WTC11 (cell line): Measurements from ENCODE around the gene OR52I2. TPM values are rescaled to one million over a fixed set of nuclear protein-coding genes. Genes with fewer than 3 reads are reported as not detected.
A peak's percentile ranks its signal among the peaks of the same experiment; 100 is the strongest.

Source experiments
- ATAC-seq: fragments of 200-7000 bp; cut with Tn5 transposase; 2 replicates; pipeline ENCODE4 v1.10.0; 2021; ENCODE audit warnings: mild to moderate bottlenecking, moderate library complexity
- CTCF ChIA-PET: fragments of 300-600 bp; sonication (Branson Sonifier 250); formaldehyde crosslinking; loops from one replicate; lab custom pipeline; 2021; ENCODE audit warnings: antibody characterized with exemption; lab: Charles Lee
- POLR2A ChIA-PET: fragments of 350-600 bp; sonication (Branson Sonifier 250); formaldehyde crosslinking; loops from one replicate; lab custom pipeline; 2021; ENCODE audit warnings: antibody characterized with exemption; lab: Charles Lee
- DNase-seq: peaks from one replicate; pipeline ENCODE4 v3.0.0; 2021; ENCODE audit warnings: low spot score
- H3K27ac Mint-ChIP-seq: 2 replicates; pipeline ENCODE4 v1.8.0; 2021; ENCODE audit warnings: mixed read lengths
- H3K27me3 Mint-ChIP-seq: 2 replicates; pipeline ENCODE4 v1.8.0; 2021; ENCODE audit warnings: low read depth, mild to moderate bottlenecking, moderate library complexity, mixed read lengths
- H3K36me3 Mint-ChIP-seq: 2 replicates; pipeline ENCODE4 v1.8.0; 2021; ENCODE audit warnings: mixed read lengths
- H3K4me1 Mint-ChIP-seq: 2 replicates; pipeline ENCODE4 v1.8.0; 2022; ENCODE audit warnings: mixed read lengths
- H3K4me3 Mint-ChIP-seq: 2 replicates; pipeline ENCODE4 v1.8.0; 2021; ENCODE audit warnings: mild to moderate bottlenecking, moderate library complexity, mixed read lengths
- H3K9me3 Mint-ChIP-seq: 2 replicates; pipeline ENCODE4 v1.8.0; 2021; ENCODE audit warnings: mixed read lengths
- ATF1 ChIP-seq: sonication (generic); formaldehyde crosslinking; IDR thresholded peaks from 2 replicates; pipeline ENCODE4 v1.8.1; 2023; ENCODE audit warnings: mild to moderate bottlenecking, moderate library complexity, missing genetic modification reagents
- CREM ChIP-seq: sonication (generic); formaldehyde crosslinking; IDR thresholded peaks from 2 replicates; pipeline ENCODE4 v1.8.1; 2022; ENCODE audit warnings: mild to moderate bottlenecking, missing genetic modification reagents, moderate library complexity
- ELF4 ChIP-seq: sonication (generic); formaldehyde crosslinking; IDR thresholded peaks from 2 replicates; pipeline ENCODE4 v1.8.1; 2022; ENCODE audit warnings: low read depth, mild to moderate bottlenecking, moderate library complexity, missing genetic modification reagents
- ETV6 ChIP-seq: sonication (generic); formaldehyde crosslinking; IDR thresholded peaks from 2 replicates; pipeline ENCODE4 v1.8.1; 2022; ENCODE audit warnings: mild to moderate bottlenecking, missing genetic modification reagents
- FOXJ3 ChIP-seq: sonication (generic); formaldehyde crosslinking; IDR thresholded peaks from 2 replicates; pipeline ENCODE4 v1.9.0; 2021; ENCODE audit warnings: missing genetic modification reagents, mild to moderate bottlenecking, borderline replicate concordance
- JUN ChIP-seq: sonication (generic); formaldehyde crosslinking; IDR thresholded peaks from 2 replicates; pipeline ENCODE4 v1.8.0; 2023; ENCODE audit warnings: mild to moderate bottlenecking, missing genetic modification reagents
- NFYB ChIP-seq: sonication (generic); formaldehyde crosslinking; conservative IDR thresholded peaks from 2 replicates; pipeline ENCODE4 v1.8.0; 2022; ENCODE audit warnings: low read depth, missing genetic modification reagents
- NR1H2 ChIP-seq: sonication (generic); formaldehyde crosslinking; IDR thresholded peaks from 2 replicates; pipeline ENCODE4 v1.9.0; 2021; ENCODE audit warnings: mild to moderate bottlenecking, moderate library complexity, missing genetic modification reagents
- RELA ChIP-seq: sonication (generic); formaldehyde crosslinking; IDR thresholded peaks from 2 replicates; pipeline ENCODE4 v1.8.1; 2022; ENCODE audit warnings: missing genetic modification reagents, mild to moderate bottlenecking, borderline replicate concordance
- SMAD3 ChIP-seq: sonication (generic); formaldehyde crosslinking; IDR thresholded peaks from 2 replicates; pipeline ENCODE4 v1.8.0; 2022; ENCODE audit warnings: missing genetic modification reagents, mild to moderate bottlenecking, borderline replicate concordance
- SOX15 ChIP-seq: fragments of 250-450 bp; sonication (Bioruptor Pico); IDR thresholded peaks from 2 replicates; pipeline ENCODE4 v1.9.0; 2021; ENCODE audit warnings: mild to moderate bottlenecking
- TEAD1 ChIP-seq: sonication (generic); formaldehyde crosslinking; IDR thresholded peaks from 2 replicates; pipeline ENCODE4 v1.8.0; 2022; ENCODE audit warnings: mild to moderate bottlenecking, missing genetic modification reagents
- TP53 ChIP-seq: sonication (generic); formaldehyde crosslinking; IDR thresholded peaks from 2 replicates; pipeline ENCODE4 v1.8.1; 2023; ENCODE audit warnings: mild to moderate bottlenecking, missing genetic modification reagents
- ZNF121 ChIP-seq: sonication (generic); formaldehyde crosslinking; IDR thresholded peaks from 2 replicates; pipeline ENCODE4 v1.8.0; 2023; ENCODE audit warnings: missing genetic modification reagents
- ZNF416 ChIP-seq: fragments of 250-450 bp; sonication (Bioruptor Pico); IDR thresholded peaks from 2 replicates; pipeline ENCODE4 v1.9.0; 2021; ENCODE audit warnings: mild to moderate bottlenecking, inconsistent platforms
- total RNA-seq: library from RNA; stranded (reverse); gene quantifications from 3 replicates; pipeline ENCODE4 v1.2.3, GENCODE V29; 2021
- TF ChIP-seq, protein P1 (sequence below): fragments of 250-450 bp; sonication (Bioruptor Pico); conservative IDR thresholded peaks from 2 replicates; pipeline ENCODE4 v1.9.0; 2021; ENCODE audit warnings: mild to moderate bottlenecking
- TF ChIP-seq, protein P2 (sequence below): sonication (generic); formaldehyde crosslinking; IDR thresholded peaks from 2 replicates; pipeline ENCODE4 v1.8.0; 2022; ENCODE audit warnings: mild to moderate bottlenecking, missing genetic modification reagents
- TF ChIP-seq, protein P3 (sequence below): sonication (generic); formaldehyde crosslinking; IDR thresholded peaks from 2 replicates; pipeline ENCODE4 v1.8.0; 2022; ENCODE audit warnings: missing genetic modification reagents
- TF ChIP-seq, protein P4 (sequence below): sonication (generic); formaldehyde crosslinking; IDR thresholded peaks from 2 replicates; pipeline ENCODE4 v1.8.0; 2023; ENCODE audit warnings: missing genetic modification reagents
- TF ChIP-seq, protein P5 (sequence below): sonication (generic); formaldehyde crosslinking; IDR thresholded peaks from 2 replicates; pipeline ENCODE4 v1.8.1; 2023; ENCODE audit warnings: mild to moderate bottlenecking, missing genetic modification reagents

Gene OR52I2
- total RNA-seq, 1 experiment from 2014 or later = not detected

DNA sequence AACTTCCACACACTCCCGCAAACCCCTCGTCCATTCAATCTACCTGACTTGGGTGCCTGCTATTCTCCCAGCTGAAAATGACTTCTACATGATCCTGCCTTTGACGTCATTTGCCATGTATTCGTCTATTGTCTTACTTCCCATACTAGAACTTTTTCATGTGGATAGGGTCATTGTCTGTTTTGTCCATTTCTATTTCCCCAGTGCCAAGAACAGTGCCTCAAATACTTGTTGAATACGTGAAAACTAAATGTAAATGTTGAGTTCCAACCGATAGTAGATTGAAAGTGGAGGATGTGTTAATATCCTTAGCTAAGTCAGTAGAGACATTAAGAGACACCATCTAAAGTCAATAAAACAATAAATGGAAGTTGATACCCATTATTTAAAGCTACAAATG is 25.6 kb downstream of the OR52I2 start:
- Mint-ChIP-seq H3K27ac (peak overlapping the region; percentile 24; the same call in 1 of the 2 replicates), H3K27me3 (peaks cover 15% of the 10 kb centered on the region)
- CTCF ChIA-PET = interaction anchor here (1.0 to 2.7 kb wide), 4 partner anchors 30 to 420 kb away, joined by 3 to 18 read pairs (median 10); partner anchors contain the start of gene OR51D1
- DNase-seq (no peak), ATAC-seq (no peak)
- POLR2A ChIA-PET = no interaction called here
- no peak for TF ChIP-seq FOXJ3
- no peak for TF ChIP-seq JUN
- TF ChIP-seq, protein P1, sequence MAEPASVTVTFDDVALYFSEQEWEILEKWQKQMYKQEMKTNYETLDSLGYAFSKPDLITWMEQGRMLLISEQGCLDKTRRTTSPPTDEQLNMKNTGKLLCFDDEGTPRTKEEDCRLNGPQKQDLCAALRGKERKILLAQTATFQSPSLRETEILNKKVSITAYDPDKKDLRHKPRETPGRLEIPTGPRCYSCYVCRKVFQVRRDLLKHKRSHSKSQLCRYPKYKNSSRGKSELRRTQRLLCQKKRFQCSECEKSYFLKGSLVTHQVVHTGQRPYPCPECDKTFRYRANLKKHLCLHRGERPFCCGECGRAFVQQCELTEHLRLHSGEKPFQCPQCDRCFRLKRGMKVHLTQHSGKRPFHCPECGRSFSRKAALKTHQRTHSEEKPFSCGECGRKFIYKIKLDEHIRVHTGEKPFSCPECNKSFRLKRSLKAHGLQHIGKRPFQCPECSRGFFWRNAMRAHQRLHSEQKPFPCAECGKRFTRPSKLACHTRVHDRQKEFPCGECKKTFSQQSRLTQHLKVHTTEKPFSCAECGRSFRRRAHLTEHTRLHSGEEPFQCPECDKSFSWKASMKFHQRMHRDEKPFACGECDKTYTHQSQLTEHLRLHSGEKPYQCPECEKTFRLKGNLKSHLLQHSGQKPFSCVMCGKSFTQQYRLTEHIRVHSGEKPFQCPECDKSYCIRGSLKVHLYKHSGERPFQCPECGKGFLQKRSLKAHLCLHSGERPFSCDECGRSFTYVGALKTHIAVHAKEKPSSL = no peak
- TF ChIP-seq TEAD1 = no peak
- no peak for TF ChIP-seq TP53
- no peak for TF ChIP-seq SMAD3 (CRISPR knock-in tag)
- no peak for TF ChIP-seq ZNF121 (CRISPR knock-in tag)
- TF ChIP-seq, protein P2, sequence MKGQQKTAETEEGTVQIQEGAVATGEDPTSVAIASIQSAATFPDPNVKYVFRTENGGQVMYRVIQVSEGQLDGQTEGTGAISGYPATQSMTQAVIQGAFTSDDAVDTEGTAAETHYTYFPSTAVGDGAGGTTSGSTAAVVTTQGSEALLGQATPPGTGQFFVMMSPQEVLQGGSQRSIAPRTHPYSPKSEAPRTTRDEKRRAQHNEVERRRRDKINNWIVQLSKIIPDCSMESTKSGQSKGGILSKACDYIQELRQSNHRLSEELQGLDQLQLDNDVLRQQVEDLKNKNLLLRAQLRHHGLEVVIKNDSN (CRISPR knock-in tag) = no peak
- TF ChIP-seq, protein P3, sequence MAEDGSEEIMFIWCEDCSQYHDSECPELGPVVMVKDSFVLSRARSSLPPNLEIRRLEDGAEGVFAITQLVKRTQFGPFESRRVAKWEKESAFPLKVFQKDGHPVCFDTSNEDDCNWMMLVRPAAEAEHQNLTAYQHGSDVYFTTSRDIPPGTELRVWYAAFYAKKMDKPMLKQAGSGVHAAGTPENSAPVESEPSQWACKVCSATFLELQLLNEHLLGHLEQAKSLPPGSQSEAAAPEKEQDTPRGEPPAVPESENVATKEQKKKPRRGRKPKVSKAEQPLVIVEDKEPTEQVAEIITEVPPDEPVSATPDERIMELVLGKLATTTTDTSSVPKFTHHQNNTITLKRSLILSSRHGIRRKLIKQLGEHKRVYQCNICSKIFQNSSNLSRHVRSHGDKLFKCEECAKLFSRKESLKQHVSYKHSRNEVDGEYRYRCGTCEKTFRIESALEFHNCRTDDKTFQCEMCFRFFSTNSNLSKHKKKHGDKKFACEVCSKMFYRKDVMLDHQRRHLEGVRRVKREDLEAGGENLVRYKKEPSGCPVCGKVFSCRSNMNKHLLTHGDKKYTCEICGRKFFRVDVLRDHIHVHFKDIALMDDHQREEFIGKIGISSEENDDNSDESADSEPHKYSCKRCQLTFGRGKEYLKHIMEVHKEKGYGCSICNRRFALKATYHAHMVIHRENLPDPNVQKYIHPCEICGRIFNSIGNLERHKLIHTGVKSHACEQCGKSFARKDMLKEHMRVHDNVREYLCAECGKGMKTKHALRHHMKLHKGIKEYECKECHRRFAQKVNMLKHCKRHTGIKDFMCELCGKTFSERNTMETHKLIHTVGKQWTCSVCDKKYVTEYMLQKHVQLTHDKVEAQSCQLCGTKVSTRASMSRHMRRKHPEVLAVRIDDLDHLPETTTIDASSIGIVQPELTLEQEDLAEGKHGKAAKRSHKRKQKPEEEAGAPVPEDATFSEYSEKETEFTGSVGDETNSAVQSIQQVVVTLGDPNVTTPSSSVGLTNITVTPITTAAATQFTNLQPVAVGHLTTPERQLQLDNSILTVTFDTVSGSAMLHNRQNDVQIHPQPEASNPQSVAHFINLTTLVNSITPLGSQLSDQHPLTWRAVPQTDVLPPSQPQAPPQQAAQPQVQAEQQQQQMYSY (CRISPR knock-in tag) = no peak
- no peak for TF ChIP-seq NR1H2 (CRISPR knock-in tag)
- TF ChIP-seq CREM = no peak
- TF ChIP-seq RELA (CRISPR knock-in tag) = no peak
- TF ChIP-seq, protein P4, sequence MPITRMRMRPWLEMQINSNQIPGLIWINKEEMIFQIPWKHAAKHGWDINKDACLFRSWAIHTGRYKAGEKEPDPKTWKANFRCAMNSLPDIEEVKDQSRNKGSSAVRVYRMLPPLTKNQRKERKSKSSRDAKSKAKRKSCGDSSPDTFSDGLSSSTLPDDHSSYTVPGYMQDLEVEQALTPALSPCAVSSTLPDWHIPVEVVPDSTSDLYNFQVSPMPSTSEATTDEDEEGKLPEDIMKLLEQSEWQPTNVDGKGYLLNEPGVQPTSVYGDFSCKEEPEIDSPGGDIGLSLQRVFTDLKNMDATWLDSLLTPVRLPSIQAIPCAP (CRISPR knock-in tag) = no peak
- TF ChIP-seq SOX15 (CRISPR knock-in tag) = no peak
- no peak for TF ChIP-seq ATF1
- TF ChIP-seq, all 79 proteins: peak for 0
- H3K9me3 Mint-ChIP-seq = peaks cover 6% of the 10 kb centered on the region; the same call in 1 of the 2 replicates
- H3K36me3 Mint-ChIP-seq = peaks cover 5% of the 10 kb centered on the region
- peaks cover 9% of the 10 kb centered on the region for H3K4me1 Mint-ChIP-seq
- H3K4me3 Mint-ChIP-seq = peak overlapping the region; percentile 77

DNA sequence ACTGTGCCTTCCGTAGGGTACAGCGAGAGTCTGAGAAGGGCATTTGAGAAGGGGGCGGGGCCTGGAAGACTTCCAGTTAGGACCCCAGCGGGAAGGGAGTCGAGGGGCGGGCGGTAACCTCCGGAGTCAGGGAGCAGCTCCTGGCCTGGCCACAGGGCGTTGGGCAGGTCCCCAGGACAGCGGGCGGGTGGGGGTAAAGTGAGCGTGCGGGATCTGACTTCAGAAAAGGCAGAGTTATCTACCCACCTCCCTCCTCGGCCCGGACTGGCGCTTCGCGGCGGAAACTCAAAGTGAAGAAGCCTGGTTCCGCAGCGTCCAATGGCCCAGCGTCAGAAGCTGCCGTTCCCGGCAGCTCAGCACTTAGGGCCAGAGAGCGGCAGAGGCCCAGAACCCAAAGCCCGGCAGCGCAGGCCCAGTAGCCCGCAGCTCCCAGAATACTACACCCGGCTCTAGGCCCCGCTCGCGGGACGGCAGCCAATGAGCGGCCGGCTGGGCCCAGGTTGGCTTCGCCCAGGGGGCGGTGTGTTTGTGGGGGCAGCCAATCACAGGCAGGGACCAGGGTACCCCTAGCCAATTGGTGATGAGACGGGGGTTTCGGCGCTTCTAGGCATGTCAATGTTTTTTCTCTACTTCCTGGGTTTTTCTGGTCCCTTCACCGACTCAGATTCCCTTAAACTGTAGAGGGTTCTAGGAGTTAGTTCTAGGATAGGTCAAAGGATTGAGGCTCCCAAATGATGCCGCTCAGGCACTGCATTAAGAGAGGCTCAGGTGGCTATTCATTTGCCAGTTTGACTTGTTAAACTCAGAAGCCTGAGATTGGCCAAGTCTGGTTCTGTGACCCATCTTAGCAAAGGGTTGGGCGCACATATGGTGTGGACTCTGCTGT is 26.5 kb downstream of the OR52I2 start, which contains the start of gene TRIM68:
Gene TRIM68, minus strand, starts transcription at position 451 of the 886 bp plus-strand sequence. CDS start 2,727 bp downstream, outside the sequence.
- peaks cover 6% of the 10 kb centered on the region; the same call in 1 of the 2 replicates for H3K9me3 Mint-ChIP-seq
- DNase-seq (peak; percentile 95), ATAC-seq (peak; percentile 98)
- H3K27me3 Mint-ChIP-seq = peaks cover 19% of the 10 kb centered on the region
- peak within 1 kb of the TSS; percentile 45 for H3K27ac Mint-ChIP-seq
- CTCF ChIA-PET = interaction anchor here (0.6 to 2.7 kb wide), 6 partner anchors 10 to 421 kb away, joined by 3 to 18 read pairs (median 5); partner anchors contain the start of gene OR51D1
- POLR2A ChIA-PET = interaction anchor here (0.7 to 1.0 kb wide), 3 partner anchors 9 to 1201 kb away, joined by 3 read pairs; no protein-coding TSS in a partner anchor
- H3K4me3 Mint-ChIP-seq = peak within 1 kb of the TSS; percentile 77
- H3K36me3 Mint-ChIP-seq = no peaks in the 10 kb centered on the region; the same call in 1 of the 2 replicates
- peaks cover 9% of the 10 kb centered on the region for H3K4me1 Mint-ChIP-seq
- TF ChIP-seq, protein P3 (CRISPR knock-in tag) = peak; percentile 57
- TF ChIP-seq, protein P5, sequence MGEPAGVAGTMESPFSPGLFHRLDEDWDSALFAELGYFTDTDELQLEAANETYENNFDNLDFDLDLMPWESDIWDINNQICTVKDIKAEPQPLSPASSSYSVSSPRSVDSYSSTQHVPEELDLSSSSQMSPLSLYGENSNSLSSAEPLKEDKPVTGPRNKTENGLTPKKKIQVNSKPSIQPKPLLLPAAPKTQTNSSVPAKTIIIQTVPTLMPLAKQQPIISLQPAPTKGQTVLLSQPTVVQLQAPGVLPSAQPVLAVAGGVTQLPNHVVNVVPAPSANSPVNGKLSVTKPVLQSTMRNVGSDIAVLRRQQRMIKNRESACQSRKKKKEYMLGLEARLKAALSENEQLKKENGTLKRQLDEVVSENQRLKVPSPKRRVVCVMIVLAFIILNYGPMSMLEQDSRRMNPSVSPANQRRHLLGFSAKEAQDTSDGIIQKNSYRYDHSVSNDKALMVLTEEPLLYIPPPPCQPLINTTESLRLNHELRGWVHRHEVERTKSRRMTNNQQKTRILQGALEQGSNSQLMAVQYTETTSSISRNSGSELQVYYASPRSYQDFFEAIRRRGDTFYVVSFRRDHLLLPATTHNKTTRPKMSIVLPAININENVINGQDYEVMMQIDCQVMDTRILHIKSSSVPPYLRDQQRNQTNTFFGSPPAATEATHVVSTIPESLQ = no peak
- no peak for TF ChIP-seq ETV6
- TF ChIP-seq ELF4 (CRISPR knock-in tag) = no peak
- TF ChIP-seq NFYB = peak; percentile 83
- 0 out of 2 replicates have a peak, but pooled peaks have one; percentile 29 for TF ChIP-seq ZNF416 (CRISPR knock-in tag)
